AG04449 (cell line): Measurements from ENCODE around the gene MBNL1.
A peak's percentile ranks its signal among the peaks of the same experiment; 100 is the strongest.

Experiments
- CTCF ChIA-PET: fragments of 350-600 bp; formaldehyde crosslinking; extraction: SDS; loops from one replicate; lab custom pipeline; 2021; ENCODE audit warnings: antibody characterized with exemption; lab: Yijun Ruan, JAX
- POLR2A ChIA-PET: fragments of 400-600, 350-600 bp; formaldehyde crosslinking; extraction: SDS; loops from one replicate; lab custom pipeline; 2020; ENCODE audit warnings: antibody characterized with exemption, inconsistent platforms; lab: Yijun Ruan, JAX
- DNase-seq: peaks from one replicate; pipeline ENCODE4 v3.0.0-alpha.2; 2010; ENCODE audit warnings: low read depth, low spot score
- H3K4me3 ChIP-seq: 2 replicates; pipeline ENCODE4 v1.5.1; 2011; ENCODE audit warnings: low read depth, mild to moderate bottlenecking, control low read depth, low read length
- CTCF ChIP-seq: IDR thresholded peaks from one replicate; pipeline ENCODE4 v1.5.1; 2011; ENCODE audit warnings: mild to moderate bottlenecking, moderate library complexity, low read length, control low read depth, inconsistent platforms; ENCODE audit not compliant: insufficient read depth; ENCODE audit errors: missing control alignments

The MBNL1 gene

DNA sequence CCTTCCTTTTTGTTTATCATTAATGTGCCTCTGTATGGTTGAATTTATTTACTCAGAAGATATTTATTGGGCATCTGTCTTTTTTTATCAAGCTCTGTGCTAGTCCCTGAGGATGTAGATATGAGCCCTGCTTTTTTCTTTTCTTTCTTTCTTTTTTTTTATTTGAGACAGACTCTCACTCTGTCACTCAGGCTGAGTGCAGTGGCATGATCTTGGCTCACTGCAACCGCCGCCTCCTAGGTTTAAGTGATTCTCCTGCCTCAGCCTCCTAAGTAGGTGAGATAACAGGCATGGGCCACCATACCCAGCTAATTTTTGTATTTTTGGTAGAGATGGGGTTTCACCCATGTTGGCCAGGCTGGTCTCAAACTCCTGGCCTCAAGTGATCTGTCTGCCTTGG lies 58.5 kb downstream of the MBNL1 start:
- ChIA-PET CTCF (interaction anchor here (0.9 kb wide), 1 partner anchor 9 kb away, joined by 3 read pairs; no protein-coding TSS in a partner anchor), POLR2A (no interaction called here)
- no peak for DNase-seq
- H3K4me3 ChIP-seq, result no peak overlapping the region
- TF ChIP-seq CTCF, result no peak

DNA sequence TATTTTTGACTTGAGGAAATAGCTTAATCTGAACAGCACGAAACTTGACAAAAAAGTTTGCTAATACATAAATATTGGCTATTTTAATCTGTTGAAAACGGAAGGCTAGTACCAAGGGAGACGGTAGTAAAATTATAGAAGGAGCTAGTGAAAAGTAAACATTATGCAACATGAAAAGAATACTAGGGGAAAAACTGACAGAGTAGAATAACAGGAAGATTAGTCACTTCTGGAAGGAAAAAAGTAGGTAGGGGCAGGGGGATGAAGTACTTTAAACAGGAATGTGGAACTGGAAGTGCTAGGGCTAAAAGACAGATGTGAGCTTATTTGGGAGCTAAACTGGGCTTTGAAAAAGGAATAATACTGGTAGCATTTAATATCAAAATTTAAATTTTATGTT lies 60.1 kb downstream of the MBNL1 start:
- DNase-seq, result peak; percentile 42
- no peak overlapping the region for H3K4me3 ChIP-seq
- ChIA-PET CTCF (interaction anchor here (0.9 to 1.0 kb wide), 2 partner anchors 31 to 257 kb away, joined by 3 read pairs; no protein-coding TSS in a partner anchor), POLR2A (interaction anchor here (1.1 kb wide), 1 partner anchor 9 kb away, joined by 3 read pairs; no protein-coding TSS in a partner anchor)
- no peak for TF ChIP-seq CTCF

- ChIA-PET CTCF (no interaction called here), POLR2A (no interaction called here)
- H3K4me3 ChIP-seq, result no peak overlapping the region
- TF ChIP-seq CTCF, result no peak
- no peak for DNase-seq
Observed at GRCh38 chr3:152330559-152330958, 61.8 kb downstream of the MBNL1 start.

DNA sequence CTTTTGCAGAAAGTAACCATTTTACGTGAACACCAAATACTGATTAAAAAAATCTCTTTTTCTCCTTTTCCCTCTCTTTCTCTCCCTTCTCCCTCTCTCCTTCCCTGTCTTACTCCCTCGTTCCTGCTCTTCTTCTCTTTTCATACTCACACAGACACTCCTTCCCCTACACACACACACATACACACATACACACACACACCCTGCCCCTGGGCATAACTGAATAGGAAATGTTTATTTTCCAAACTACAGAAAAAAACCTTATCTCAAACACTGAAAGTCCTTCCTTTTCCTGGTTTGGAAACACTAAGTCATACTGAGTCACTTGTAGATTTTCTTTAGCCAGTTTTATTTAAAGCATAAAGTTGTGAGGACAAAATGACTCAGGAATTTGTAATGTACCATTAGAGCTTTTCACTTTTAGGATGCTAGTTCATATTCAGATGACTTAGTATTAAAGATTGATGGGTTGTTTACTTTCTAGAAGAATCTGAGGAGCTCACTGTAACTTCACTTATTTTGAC lies 62.4 kb downstream of the MBNL1 start:
- no peak overlapping the region for H3K4me3 ChIP-seq
- CTCF ChIA-PET, result interaction anchor here (1.1 kb wide), 1 partner anchor 46 kb away, joined by 3 read pairs; no protein-coding TSS in a partner anchor
- TF ChIP-seq CTCF, result no peak
- POLR2A ChIA-PET, result interaction anchor here (0.6 to 1.4 kb wide), 3 partner anchors 10 to 402 kb away, joined by 3 to 4 read pairs (median 3); no protein-coding TSS in a partner anchor
- DNase-seq, result no peak

- TF ChIP-seq CTCF, result no peak
- ChIA-PET CTCF (interaction anchor here (0.6 to 1.5 kb wide), 5 partner anchors 11 to 260 kb away, joined by 3 read pairs; no protein-coding TSS in a partner anchor), POLR2A (interaction anchor here (0.6 to 1.4 kb wide), 3 partner anchors 11 to 305 kb away, joined by 3 to 4 read pairs (median 3); no protein-coding TSS in a partner anchor)
- no peak for DNase-seq
- no peak overlapping the region for H3K4me3 ChIP-seq
Observed at GRCh38 chr3:152331998-152332397, 63.3 kb downstream of the MBNL1 start.

GRCh38 chr3:152333928-152334327 lies 65.2 kb downstream of the MBNL1 start:
- ChIA-PET POLR2A (no interaction called here), CTCF (interaction anchor here (0.5 kb wide), 1 partner anchor 76 kb away, joined by 3 read pairs; no protein-coding TSS in a partner anchor)
- DNase-seq, result no peak
- no peak overlapping the region for H3K4me3 ChIP-seq
- TF ChIP-seq CTCF, result no peak
